IMR-90 (cell line): Measurements from ENCODE around the gene RPN1. TPM values are rescaled to one million over a fixed set of nuclear protein-coding genes. Genes with fewer than 3 reads are reported as not detected.

Source experiments
- ATAC-seq: fragments of 200-7000 bp; cut with Tn5 transposase; 2 replicates; pipeline ENCODE4 v1.9.1; 2020; ENCODE audit warnings: low read depth, mild to moderate bottlenecking, moderate library complexity
- BruUV-seq: library from RNA; stranded (reverse); fragments of 400-500 nt; replicated peaks from 2 replicates; lab custom pipeline; 2021; lab: Mats Ljungman, UMichigan
- CTCF ChIA-PET: fragments of 300-600 bp; formaldehyde crosslinking; extraction: SDS; loops from one replicate; lab custom pipeline; 2021; ENCODE audit warnings: antibody characterized with exemption; lab: Yijun Ruan, JAX
- POLR2A ChIA-PET: fragments of 300-600 bp; sonication (Branson Sonifier 250); formaldehyde crosslinking; loops from one replicate; lab custom pipeline; 2022; ENCODE audit warnings: antibody characterized with exemption; ENCODE audit not compliant: unreplicated experiment; lab: Charles Lee
- DNase-seq: peaks from one replicate; pipeline ENCODE4 v3.0.0; 2013
- H2AFZ ChIP-seq: replicated peaks from 2 replicates; pipeline ENCODE3; 2013; ENCODE audit warnings: low read length, mild to moderate bottlenecking; ENCODE audit not compliant: poor library complexity
- H2AK5ac ChIP-seq: 2 replicates; pipeline ENCODE4 v1.6.1; 2013; ENCODE audit warnings: low read depth, low read length, inconsistent platforms
- H2AK9ac ChIP-seq: replicated peaks from 2 replicates; pipeline ENCODE3; 2013; ENCODE audit warnings: mild to moderate bottlenecking, low read depth, low read length, moderate library complexity; ENCODE audit not compliant: poor library complexity
- H2BK120ac ChIP-seq: 2 replicates; pipeline ENCODE4 v1.6.1; 2013; ENCODE audit warnings: low read depth, low read length, inconsistent platforms
- H2BK15ac ChIP-seq: 3 replicates; pipeline ENCODE4 v1.6.1; 2013; ENCODE audit warnings: low read depth, low read length, inconsistent platforms
- H2BK20ac ChIP-seq: 2 replicates; pipeline ENCODE4 v1.6.1; 2013; ENCODE audit warnings: low read depth, mild to moderate bottlenecking, inconsistent platforms, low read length, moderate library complexity
- H2BK5ac ChIP-seq: 2 replicates; pipeline ENCODE4 v1.6.1; 2013; ENCODE audit warnings: mild to moderate bottlenecking, low read depth, low read length, inconsistent platforms; ENCODE audit not compliant: poor library complexity, severe bottlenecking
- H3K14ac ChIP-seq: replicated peaks from 2 replicates; pipeline ENCODE4 v1.6.1; 2013; ENCODE audit warnings: low read depth, low read length, inconsistent platforms
- H3K18ac ChIP-seq: 2 replicates; pipeline ENCODE4 v1.6.1; 2013; ENCODE audit warnings: low read depth, low read length, control low read depth
- H3K23ac ChIP-seq: 2 replicates; pipeline ENCODE4 v1.6.1; 2013; ENCODE audit warnings: low read depth, low read length, inconsistent platforms
- H3K27ac ChIP-seq: 2 replicates; pipeline ENCODE4 v1.5.1; 2013; ENCODE audit warnings: mild to moderate bottlenecking, control low read depth, low read length; ENCODE audit not compliant: insufficient read depth
- H3K27me3 ChIP-seq: 2 replicates; pipeline ENCODE4 v1.6.1; 2013; ENCODE audit warnings: low read length; ENCODE audit not compliant: control insufficient read depth, insufficient read depth
- H3K36me3 ChIP-seq: 2 replicates; pipeline ENCODE4 v1.6.1; 2013; ENCODE audit warnings: low read length, mixed read lengths; ENCODE audit not compliant: control insufficient read depth, insufficient read depth
- H3K4ac ChIP-seq: 2 replicates; pipeline ENCODE4 v1.6.1; 2013; ENCODE audit warnings: low read depth, low read length, inconsistent platforms
- H3K4me1 ChIP-seq: 2 replicates; pipeline ENCODE4 v1.6.1; 2013; ENCODE audit warnings: low read length, mixed read lengths; ENCODE audit not compliant: control insufficient read depth, insufficient read depth
- H3K4me2 ChIP-seq: 2 replicates; pipeline ENCODE4 v1.6.1; 2013; ENCODE audit warnings: low read depth, mild to moderate bottlenecking, control low read depth, low read length, moderate library complexity
- H3K4me3 ChIP-seq: 2 replicates; pipeline ENCODE4 v1.5.1; 2013; ENCODE audit warnings: low read depth, mild to moderate bottlenecking, control low read depth, low read length, moderate library complexity; ENCODE audit not compliant: insufficient read depth
- H3K56ac ChIP-seq: 2 replicates; pipeline ENCODE4 v1.6.1; 2013; ENCODE audit warnings: low read length, inconsistent platforms; ENCODE audit not compliant: insufficient read depth; ENCODE audit errors: extremely low read depth
- H3K79me1 ChIP-seq, 2 experiments: 2 replicates each; pipeline ENCODE4 v1.6.1; 2013; ENCODE audit warnings: low read length in 2 of 2, inconsistent platforms in 1 of 2, low read depth in 1 of 2
- H3K9ac ChIP-seq: 2 replicates; pipeline ENCODE4 v1.6.1; 2013; ENCODE audit warnings: low read depth, low read length, control low read depth
- H3K9me1 ChIP-seq: 2 replicates; pipeline ENCODE4 v1.6.1; 2013; ENCODE audit warnings: low read length, inconsistent platforms; ENCODE audit not compliant: insufficient read depth
- H3K9me3 ChIP-seq: 2 replicates; pipeline ENCODE4 v1.6.1; 2013; ENCODE audit warnings: low read length; ENCODE audit not compliant: control insufficient read depth, insufficient read depth
- H4K20me1 ChIP-seq: 2 replicates; pipeline ENCODE4 v1.6.1; 2013; ENCODE audit warnings: low read length, inconsistent platforms; ENCODE audit not compliant: insufficient read depth
- H4K5ac ChIP-seq: 2 replicates; pipeline ENCODE4 v1.6.1; 2013; ENCODE audit warnings: mild to moderate bottlenecking, low read depth, low read length, control low read depth
- H4K8ac ChIP-seq, 2 experiments: 2 replicates each; pipeline ENCODE4 v1.6.1; 2013; ENCODE audit warnings: low read depth in 2 of 2, low read length in 2 of 2, control low read depth in 1 of 2, inconsistent platforms in 1 of 2
- H4K91ac ChIP-seq: 2 replicates; pipeline ENCODE4 v1.6.1; 2013; ENCODE audit warnings: low read depth, low read length, inconsistent platforms; ENCODE audit not compliant: insufficient read depth
- BHLHE40 ChIP-seq: fragments of 150-350 bp; IDR thresholded peaks from 2 replicates; pipeline ENCODE4 v1.6.1; 2016; ENCODE audit warnings: mild to moderate bottlenecking, low read depth, low read length
- FOS ChIP-seq: fragments of 150-350 bp; IDR thresholded peaks from 2 replicates; pipeline ENCODE4 v1.6.1; 2016; ENCODE audit warnings: low read depth, low read length
- MAZ ChIP-seq: IDR thresholded peaks from 2 replicates; pipeline ENCODE4 v1.6.1; 2012; ENCODE audit warnings: low read depth, mild to moderate bottlenecking, low read length, improper control_type of control experiment, moderate library complexity, borderline replicate concordance
- MXI1 ChIP-seq: IDR thresholded peaks from 2 replicates; pipeline ENCODE4 v1.6.1; 2012; ENCODE audit warnings: low read depth, mild to moderate bottlenecking, low read length, moderate library complexity, borderline replicate concordance
- RAD21 ChIP-seq: IDR thresholded peaks from 2 replicates; pipeline ENCODE4 v1.6.1; 2012; ENCODE audit warnings: low read length, improper control_type of control experiment
- RFX5 ChIP-seq: IDR thresholded peaks from 2 replicates; pipeline ENCODE4 v1.8.0; 2012; ENCODE audit warnings: low read depth, mild to moderate bottlenecking, low read length, moderate library complexity
- WGBS, 2 experiments: methylation state at CpG; one replicate each; pipeline versions ENCODE4 v1.1.5 to v1.1.7; 2013; ENCODE audit warnings: missing lambda C conversion rate in 2 of 2; ENCODE audit not compliant: insufficient read length in 1 of 2; ENCODE audit errors: extremely low coverage in 2 of 2; 5-methylcytosine and 5-hydroxymethylcytosine counted together
- dilution Hi-C: fragments of 300-500 bp; cut with HindIII; formaldehyde crosslinking; loops from one replicate; pipeline ENCODE4 v1.14.3; 2018; ENCODE audit warnings: low sequenced_read_pairs; ENCODE audit not compliant: unreplicated experiment
- in situ Hi-C: fragments of 300-500 bp; cut with MboI; formaldehyde crosslinking; loops from 3 replicates; pipeline ENCODE4 v1.14.3; 2019; ENCODE audit warnings: low sequenced_read_pairs, inconsistent platforms, mixed read lengths
- intact Hi-C: fragments of 100-400 bp; cut with micrococcal nuclease; formaldehyde crosslinking; loops from 2 replicates; pipeline ENCODE4 v1.10.0; 2022
- polyA plus RNA-seq, 3 experiments: library from polyadenylated mRNA; depleted of rRNA; stranded (reverse); fragments of >200 nt; gene quantifications; 2 replicates each; pipeline ENCODE4 v1.2.3, GENCODE V29; 2012; ENCODE audit warnings: low replicate concordance in 1 of 3
- total RNA-seq: library from RNA; depleted of rRNA; stranded (reverse); fragments of >200 nt; gene quantifications from 2 replicates; pipeline ENCODE4 v1.2.3, GENCODE V29; 2012
- TF ChIP-seq, protein P1 (sequence below): conservative IDR thresholded peaks from 2 replicates; pipeline ENCODE4 v1.5.1; 2012; ENCODE audit warnings: mild to moderate bottlenecking, low read depth, low read length, improper control_type of control experiment
- TF ChIP-seq, protein P2 (sequence below): fragments of 150-350 bp; IDR thresholded peaks from 2 replicates; pipeline ENCODE4 v1.6.1; 2017; ENCODE audit warnings: mild to moderate bottlenecking, antibody characterized with exemption, low read length, low read depth

The RPN1 gene
- total and polyA plus RNA-seq, 2 of the 4 experiments (the other 2 are of a cell fraction) = 252 to 736 TPM

DNA sequence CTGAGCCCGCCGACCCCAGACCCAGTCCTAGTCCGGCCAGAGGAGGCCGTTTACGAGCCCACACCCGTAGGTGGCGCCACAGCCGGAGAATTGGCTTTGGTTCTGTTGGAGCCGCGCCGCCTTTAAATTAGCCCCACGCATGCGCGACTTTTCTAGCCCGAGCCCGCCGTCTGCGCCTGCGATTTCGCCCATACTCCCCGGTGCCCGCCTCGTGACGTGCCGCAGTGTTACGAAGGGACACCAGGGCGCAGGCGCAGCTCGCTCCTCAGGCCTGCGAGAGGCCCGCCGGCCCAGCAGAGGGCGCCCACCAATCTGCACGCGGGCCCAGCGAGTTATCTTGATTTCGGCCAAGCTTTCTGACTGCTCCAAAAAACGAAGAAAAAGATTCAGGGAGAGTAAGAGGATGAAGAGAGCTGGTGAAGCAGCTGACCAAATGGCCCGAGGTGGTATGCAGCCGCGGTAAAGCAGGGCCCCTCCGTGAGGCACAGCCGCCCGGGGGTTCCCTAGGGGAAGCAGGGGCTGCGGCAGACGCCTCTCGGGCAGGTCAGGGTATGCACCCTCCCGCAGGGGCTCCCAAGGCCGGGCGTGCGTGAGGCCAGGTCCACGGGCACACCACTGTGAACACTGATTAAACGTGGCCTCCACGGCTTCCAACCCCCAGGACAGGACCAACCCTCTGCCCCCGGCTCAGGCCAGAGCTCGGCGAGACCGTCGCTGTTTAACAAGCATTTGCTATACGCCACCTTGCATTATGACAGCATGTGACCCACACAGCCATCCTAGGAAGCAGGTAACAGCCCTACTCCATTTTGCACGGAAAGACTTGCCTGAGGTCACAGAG, 32.8 kb downstream of the RPN1 start:
- no peak overlapping the region for H2BK20ac ChIP-seq
- peak overlapping the region; percentile 66 for H3K4me3 ChIP-seq
- H3K56ac ChIP-seq = peak overlapping the region; percentile 71; the same call in 1 of the 2 replicates
- H2BK120ac ChIP-seq = no peak overlapping the region
- peak overlapping the region; percentile 63 for H4K91ac ChIP-seq
- no peaks in the 10 kb centered on the region for H3K27me3 ChIP-seq
- 0 out of 2 replicates have a peak overlapping the region, but pooled peaks have one; percentile 20 for H3K18ac ChIP-seq
- H4K8ac ChIP-seq = peak overlapping the region; percentile 80 to 92
- in situ Hi-C loops (no loop called here), intact Hi-C loops (loop anchor here (1.0 kb wide), 1 partner anchor 229 kb away; no protein-coding TSS in a partner anchor), dilution Hi-C loops (no loop called here)
- H2AFZ ChIP-seq = peak overlapping the region; percentile 93
- peak overlapping the region; percentile 94 for H2AK9ac ChIP-seq
- ChIA-PET POLR2A (no interaction called here), CTCF (interaction anchor here (0.7 to 1.4 kb wide), 6 partner anchors 9 to 64 kb away, joined by 3 to 6 read pairs (median 5); no protein-coding TSS in a partner anchor)
- H2BK5ac ChIP-seq = peak overlapping the region; percentile 75
- H3K14ac ChIP-seq = peak overlapping the region; percentile 86
- H3K23ac ChIP-seq = peak overlapping the region; percentile 11; the same call in 1 of the 2 replicates
- H3K9ac ChIP-seq = peak overlapping the region; percentile 84
- WGBS, 2 experiments = 2% methylated on average over 32 of the region's 61 CpGs; no CpG with 5 or more reads in 1 of the 2 experiments
- H3K9me1 ChIP-seq = peaks cover 19% of the 10 kb centered on the region
- H2AK5ac ChIP-seq = peak overlapping the region; percentile 77; the same call in 1 of the 2 replicates
- peaks cover 27 to 64% of the 10 kb centered on the region in 2 experiments for H3K79me1 ChIP-seq
- peak overlapping the region; percentile 68 for H3K4ac ChIP-seq
- H3K4me1 ChIP-seq = peaks cover 14% of the 10 kb centered on the region
- H3K4me2 ChIP-seq = peak overlapping the region; percentile 95
- ATAC-seq (peak; percentile 97), DNase-seq (peak; percentile 93)
- no peak overlapping the region for H2BK15ac ChIP-seq
- no TSS peak for BruUV-seq
- H4K5ac ChIP-seq = peak overlapping the region; percentile 76
- peaks cover 7% of the 10 kb centered on the region; the same call in 1 of the 2 replicates for H4K20me1 ChIP-seq
- no peaks in the 10 kb centered on the region for H3K9me3 ChIP-seq
- TF ChIP-seq MAZ = no peak
- TF ChIP-seq, protein P1, sequence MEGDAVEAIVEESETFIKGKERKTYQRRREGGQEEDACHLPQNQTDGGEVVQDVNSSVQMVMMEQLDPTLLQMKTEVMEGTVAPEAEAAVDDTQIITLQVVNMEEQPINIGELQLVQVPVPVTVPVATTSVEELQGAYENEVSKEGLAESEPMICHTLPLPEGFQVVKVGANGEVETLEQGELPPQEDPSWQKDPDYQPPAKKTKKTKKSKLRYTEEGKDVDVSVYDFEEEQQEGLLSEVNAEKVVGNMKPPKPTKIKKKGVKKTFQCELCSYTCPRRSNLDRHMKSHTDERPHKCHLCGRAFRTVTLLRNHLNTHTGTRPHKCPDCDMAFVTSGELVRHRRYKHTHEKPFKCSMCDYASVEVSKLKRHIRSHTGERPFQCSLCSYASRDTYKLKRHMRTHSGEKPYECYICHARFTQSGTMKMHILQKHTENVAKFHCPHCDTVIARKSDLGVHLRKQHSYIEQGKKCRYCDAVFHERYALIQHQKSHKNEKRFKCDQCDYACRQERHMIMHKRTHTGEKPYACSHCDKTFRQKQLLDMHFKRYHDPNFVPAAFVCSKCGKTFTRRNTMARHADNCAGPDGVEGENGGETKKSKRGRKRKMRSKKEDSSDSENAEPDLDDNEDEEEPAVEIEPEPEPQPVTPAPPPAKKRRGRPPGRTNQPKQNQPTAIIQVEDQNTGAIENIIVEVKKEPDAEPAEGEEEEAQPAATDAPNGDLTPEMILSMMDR = peak; percentile 82
- peak; percentile 62 for TF ChIP-seq RAD21
- TF ChIP-seq, protein P2, sequence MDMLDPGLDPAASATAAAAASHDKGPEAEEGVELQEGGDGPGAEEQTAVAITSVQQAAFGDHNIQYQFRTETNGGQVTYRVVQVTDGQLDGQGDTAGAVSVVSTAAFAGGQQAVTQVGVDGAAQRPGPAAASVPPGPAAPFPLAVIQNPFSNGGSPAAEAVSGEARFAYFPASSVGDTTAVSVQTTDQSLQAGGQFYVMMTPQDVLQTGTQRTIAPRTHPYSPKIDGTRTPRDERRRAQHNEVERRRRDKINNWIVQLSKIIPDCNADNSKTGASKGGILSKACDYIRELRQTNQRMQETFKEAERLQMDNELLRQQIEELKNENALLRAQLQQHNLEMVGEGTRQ = peak; percentile 86
- peak; percentile 31; the same call in 1 of the 2 replicates for TF ChIP-seq BHLHE40
- TF ChIP-seq RFX5 = no peak
- TF ChIP-seq FOS = no peak
- peak; percentile 59; the same call in 1 of the 2 replicates for TF ChIP-seq MXI1
- H3K27ac ChIP-seq = peak overlapping the region; percentile 78
- peaks cover 30% of the 10 kb centered on the region for H3K36me3 ChIP-seq
